Measurements from ENCODE around the gene FBXL17. TPM values are rescaled to one million over a fixed set of nuclear protein-coding genes. Genes with fewer than 3 reads are reported as not detected.

Gene FBXL17
- total and polyA plus RNA-seq, 2 of the 4 experiments (the other 2 are of a cell fraction), result 3.9 to 8.1 TPM

- TF ChIP-seq USF2 (IDR thresholded peaks at IDR 0.05; ENCODE audit: low read depth, low read length) (peak; percentile 50), RFX5 (IDR thresholded peaks at IDR 0.05; ENCODE audit: low read depth, low read length) (no peak), FOS (IDR thresholded peaks at IDR 0.05; ENCODE audit: low read depth, low read length) (no peak), MAZ (IDR thresholded peaks at IDR 0.05; ENCODE audit: borderline replicate concordance, low read depth, low read length) (peak; percentile 44; the same call in 1 of the 2 replicates)
These were observed at the start of gene FBXL17 (continued) for GRCh38 chr5:108381954-108382783.

Data from IMR-90 (cell line).